ENCODE results near the gene PHACTR3. TPM values are rescaled to one million over a fixed set of nuclear protein-coding genes. Genes with fewer than 3 reads are reported as not detected.

PHACTR3 gene
- total RNA-seq, 2 experiments from 2014 or later = not detected

DNA sequence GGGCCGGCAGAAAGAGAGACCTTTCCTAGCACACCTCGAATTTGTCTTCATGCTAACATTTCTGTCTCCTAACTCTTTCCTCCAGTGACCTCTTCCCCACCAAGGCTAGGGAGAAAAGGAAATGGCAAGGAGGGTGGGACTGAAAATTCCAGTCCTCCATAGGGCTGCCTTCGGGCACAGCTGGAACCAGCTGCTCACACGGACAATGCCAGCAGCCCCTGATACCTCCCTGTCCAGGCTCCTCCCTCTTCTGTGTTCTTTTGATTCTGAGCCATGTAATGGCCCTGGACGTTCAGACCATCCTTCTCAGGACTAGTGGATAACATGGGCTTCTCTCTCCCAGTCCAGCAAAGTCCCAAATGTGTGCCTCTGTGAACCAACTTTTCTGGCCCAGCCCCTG lies 29.1 kb upstream of the PHACTR3 start:
- Mint-ChIP-seq H3K4me3 (no peak overlapping the region), H3K4me1 (ENCODE audit: low read depth) (peaks cover 4% of the 10 kb centered on the region), H3K9me3 (no peaks in the 10 kb centered on the region), H3K27me3 (peaks cover 36% of the 10 kb centered on the region), H3K27ac (no peak overlapping the region), H3K36me3 (ENCODE audit: low read depth) (no peaks in the 10 kb centered on the region)
- no peak for DNase-seq
- ChIA-PET CTCF (interaction anchor here (1.0 kb wide), 1 partner anchor 14 kb away, joined by 4 read pairs; no protein-coding TSS in a partner anchor), POLR2A (no interaction called here)
- intact Hi-C loops (cut with micrococcal nuclease) = no loop called here
- TF ChIP-seq, protein P1, sequence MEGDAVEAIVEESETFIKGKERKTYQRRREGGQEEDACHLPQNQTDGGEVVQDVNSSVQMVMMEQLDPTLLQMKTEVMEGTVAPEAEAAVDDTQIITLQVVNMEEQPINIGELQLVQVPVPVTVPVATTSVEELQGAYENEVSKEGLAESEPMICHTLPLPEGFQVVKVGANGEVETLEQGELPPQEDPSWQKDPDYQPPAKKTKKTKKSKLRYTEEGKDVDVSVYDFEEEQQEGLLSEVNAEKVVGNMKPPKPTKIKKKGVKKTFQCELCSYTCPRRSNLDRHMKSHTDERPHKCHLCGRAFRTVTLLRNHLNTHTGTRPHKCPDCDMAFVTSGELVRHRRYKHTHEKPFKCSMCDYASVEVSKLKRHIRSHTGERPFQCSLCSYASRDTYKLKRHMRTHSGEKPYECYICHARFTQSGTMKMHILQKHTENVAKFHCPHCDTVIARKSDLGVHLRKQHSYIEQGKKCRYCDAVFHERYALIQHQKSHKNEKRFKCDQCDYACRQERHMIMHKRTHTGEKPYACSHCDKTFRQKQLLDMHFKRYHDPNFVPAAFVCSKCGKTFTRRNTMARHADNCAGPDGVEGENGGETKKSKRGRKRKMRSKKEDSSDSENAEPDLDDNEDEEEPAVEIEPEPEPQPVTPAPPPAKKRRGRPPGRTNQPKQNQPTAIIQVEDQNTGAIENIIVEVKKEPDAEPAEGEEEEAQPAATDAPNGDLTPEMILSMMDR (IDR thresholded peaks at IDR 0.05) = no peak
- no peak for ATAC-seq

DNA sequence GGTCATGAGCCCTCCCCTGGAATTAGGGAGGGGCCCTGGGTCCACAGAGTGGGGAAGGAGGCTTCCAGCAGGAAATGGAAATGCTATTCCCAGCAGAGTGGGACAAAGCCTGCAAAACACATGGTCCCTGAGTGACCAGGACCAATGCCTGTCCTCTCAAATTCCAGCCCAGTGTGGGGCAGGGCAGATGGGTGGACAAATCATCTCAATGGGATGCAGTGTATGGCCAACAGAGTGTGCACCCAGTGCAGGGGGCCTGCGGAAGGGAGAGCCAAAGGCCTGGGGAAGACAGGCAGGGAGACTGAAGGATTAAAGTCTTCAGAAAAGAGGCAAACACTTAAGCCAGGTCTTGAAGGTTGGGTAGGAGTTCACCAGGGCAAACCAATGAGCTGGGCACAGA lies 28.7 kb upstream of the PHACTR3 start:
- no peaks in the 10 kb centered on the region for H3K36me3 Mint-ChIP-seq (ENCODE audit: low read depth)
- POLR2A ChIA-PET = no interaction called here
- TF ChIP-seq, protein P1 (IDR thresholded peaks at IDR 0.05) = no peak
- peaks cover 36% of the 10 kb centered on the region for H3K27me3 Mint-ChIP-seq
- no peak for DNase-seq
- H3K4me3 Mint-ChIP-seq = no peak overlapping the region
- ATAC-seq = no peak
- peaks cover 4% of the 10 kb centered on the region for H3K4me1 Mint-ChIP-seq (ENCODE audit: low read depth)
- no peaks in the 10 kb centered on the region for H3K9me3 Mint-ChIP-seq
- H3K27ac Mint-ChIP-seq = no peak overlapping the region
- intact Hi-C loops (cut with micrococcal nuclease) = no loop called here
- CTCF ChIA-PET = interaction anchor here (1.0 kb wide), 1 partner anchor 15 kb away, joined by 4 read pairs; no protein-coding TSS in a partner anchor

DNA sequence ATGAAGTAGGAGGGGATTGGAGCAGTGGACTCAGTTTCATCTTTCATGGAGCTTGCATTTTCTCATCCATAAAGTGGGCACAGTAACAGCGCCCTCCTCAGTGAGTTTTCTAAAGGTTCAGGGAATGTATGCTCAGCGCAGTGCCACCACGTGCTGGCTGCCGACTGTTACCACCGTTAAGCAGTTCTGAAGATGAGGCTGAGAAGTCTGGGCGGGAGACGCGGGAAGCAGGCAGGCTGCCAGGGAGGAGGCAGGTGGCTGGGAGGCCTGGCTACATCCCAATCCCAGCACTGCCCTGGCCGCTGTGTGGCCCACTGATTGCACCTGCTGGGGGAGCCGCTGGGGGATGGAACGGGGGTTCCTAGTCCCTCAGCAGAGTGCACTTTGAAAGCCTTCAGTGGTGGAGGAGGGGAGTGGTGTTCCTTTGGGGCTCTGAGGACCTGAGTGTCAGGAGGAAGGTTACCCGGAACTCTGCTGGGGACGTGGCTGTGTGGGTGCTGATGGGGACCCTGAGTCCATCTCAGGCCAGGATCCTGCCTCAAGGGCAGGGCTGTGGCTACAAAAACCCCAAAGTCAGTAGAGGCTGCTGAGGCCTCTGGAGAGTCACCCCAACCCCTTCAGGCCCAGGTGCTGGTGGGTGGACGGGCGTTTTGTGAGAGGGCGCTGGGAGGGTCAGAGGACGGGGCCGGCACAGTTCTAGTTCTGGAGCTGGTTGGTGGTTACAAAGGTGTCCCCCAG lies 28.0 kb upstream of the PHACTR3 start:
- H3K27ac Mint-ChIP-seq = no peak overlapping the region
- POLR2A ChIA-PET = no interaction called here
- no peaks in the 10 kb centered on the region for H3K9me3 Mint-ChIP-seq
- H3K36me3 Mint-ChIP-seq (ENCODE audit: low read depth) = no peaks in the 10 kb centered on the region
- no peak overlapping the region for H3K4me3 Mint-ChIP-seq
- intact Hi-C loops (cut with micrococcal nuclease) = no loop called here
- TF ChIP-seq, protein P1 (IDR thresholded peaks at IDR 0.05) = no peak
- ATAC-seq (no peak), DNase-seq (no peak)
- H3K27me3 Mint-ChIP-seq = peaks cover 34% of the 10 kb centered on the region
- CTCF ChIA-PET = interaction anchor here (0.6 to 1.0 kb wide), 2 partner anchors 15 to 1323 kb away, joined by 3 to 4 read pairs; no protein-coding TSS in a partner anchor
- peaks cover under 1% of the 10 kb centered on the region for H3K4me1 Mint-ChIP-seq (ENCODE audit: low read depth)

DNA sequence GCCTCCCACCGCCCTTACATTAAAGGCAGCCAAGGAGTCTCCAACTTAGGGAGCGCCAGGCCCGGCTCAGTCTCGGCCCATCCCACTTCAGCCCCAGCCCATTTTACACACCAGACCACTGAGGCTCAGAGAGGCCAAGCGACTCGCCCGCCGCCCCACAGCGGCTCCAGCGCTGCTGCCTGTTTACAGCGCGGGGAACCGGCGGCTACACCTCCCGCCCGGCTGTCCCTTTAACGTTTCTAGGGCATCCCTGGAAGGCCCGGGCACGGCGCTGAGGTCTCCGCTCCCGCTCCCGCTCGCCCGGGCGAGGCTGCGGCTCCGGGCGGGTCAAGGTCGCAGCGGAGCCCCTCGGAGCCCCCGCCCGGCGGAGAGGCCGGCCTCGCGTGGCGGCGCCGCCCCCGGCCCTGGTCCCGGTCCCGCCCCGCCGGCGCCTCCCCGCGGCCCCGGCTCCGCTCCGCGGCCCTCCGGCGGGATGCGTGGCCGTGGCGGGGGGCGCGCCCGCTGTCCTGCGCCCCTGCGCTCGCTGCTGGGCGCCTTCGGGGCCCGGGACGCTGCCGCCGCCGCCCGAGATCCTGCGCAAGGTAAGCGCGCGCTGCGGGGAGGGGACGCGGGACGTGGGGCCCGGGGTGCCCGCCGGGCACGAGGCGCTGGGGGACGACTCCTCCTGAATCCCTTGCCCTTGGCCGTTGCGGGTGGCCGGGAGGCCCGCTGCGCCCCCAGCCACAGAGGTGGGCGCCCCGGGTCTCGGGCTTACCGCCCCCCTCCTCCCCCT lies 27.1 kb upstream of the PHACTR3 start:
- intact Hi-C loops (cut with micrococcal nuclease) = no loop called here
- no peaks in the 10 kb centered on the region for H3K4me1 Mint-ChIP-seq (ENCODE audit: low read depth)
- ChIA-PET POLR2A (no interaction called here), CTCF (interaction anchor here (0.6 kb wide), 1 partner anchor 1323 kb away, joined by 3 read pairs; no protein-coding TSS in a partner anchor)
- no peaks in the 10 kb centered on the region for H3K36me3 Mint-ChIP-seq (ENCODE audit: low read depth)
- TF ChIP-seq, protein P1 (IDR thresholded peaks at IDR 0.05) = no peak
- H3K27me3 Mint-ChIP-seq = peaks cover 32% of the 10 kb centered on the region
- DNase-seq (no peak), ATAC-seq (no peak)
- H3K4me3 Mint-ChIP-seq = no peak overlapping the region
- H3K27ac Mint-ChIP-seq = no peak overlapping the region
- H3K9me3 Mint-ChIP-seq = no peaks in the 10 kb centered on the region

All from activated CD8-positive, alpha-beta T cell treated with anti-CD3 and anti-CD28 coated beads for 36 hours (primary cell).